ENCODE measurements around the gene RMC1.
"Not testable (repeated sequence)": the region's sequence is repeated elsewhere in the genome, so short reads cannot be mapped to it uniquely, and the experiment has no call there.

The RMC1 gene

GRCh38 chr18:23498877-23499276 is 4.4 kb upstream of the RMC1 start:
- peak in 1 of 2 donors; percentile 80 for DNase-seq

- DNase-seq, result peak in 1 of 2 donors; percentile 22
Observed at GRCh38 chr18:23499291-23499781, 4.0 kb upstream of the RMC1 start.

- no peak for DNase-seq
Observed at GRCh38 chr18:23501626-23502025, 1.7 kb upstream of the RMC1 start.

- DNase-seq, result no peak
Observed at GRCh38 chr18:23502516-23503037, 734 bp upstream of the RMC1 start.

- DNase-seq, result no peak
Observed at GRCh38 chr18:23503963-23504344, 643 bp downstream of the RMC1 start.

GRCh38 chr18:23504720-23505119 is 1.4 kb downstream of the RMC1 start:
- no peak for DNase-seq

GRCh38 chr18:23506393-23506792 is 3.1 kb downstream of the RMC1 start:
- no peak for DNase-seq

- DNase-seq, result not testable (repeated sequence)
Observed at GRCh38 chr18:23510923-23511322, 7.6 kb downstream of the RMC1 start.

GRCh38 chr18:23512216-23512615 is 8.9 kb downstream of the RMC1 start:
- not testable (repeated sequence) for DNase-seq

- DNase-seq, result peak in 1 of 2 donors; percentile 37
Observed at GRCh38 chr18:23512641-23513040, 9.3 kb downstream of the RMC1 start.

- DNase-seq, result peak; percentile 28 to 73
Observed at GRCh38 chr18:23515911-23516546, 12.7 kb downstream of the RMC1 start.

- DNase-seq, result peak in 1 of 2 donors; percentile 24
Observed at GRCh38 chr18:23519734-23520133, 16.4 kb downstream of the RMC1 start.

- DNase-seq, result no peak
Observed at GRCh38 chr18:23521271-23521670, 18.0 kb downstream of the RMC1 start.

- no peak for DNase-seq
Observed at GRCh38 chr18:23521907-23522306, 18.6 kb downstream of the RMC1 start.

- DNase-seq, result peak in 1 of 2 donors; percentile 17
Observed at GRCh38 chr18:23523429-23524212, 20.3 kb downstream of the RMC1 start.

- no peak for DNase-seq
Observed at GRCh38 chr18:23524213-23524707, 20.9 kb downstream of the RMC1 start.

- no peak for DNase-seq
Observed at GRCh38 chr18:23526501-23527063, 23.3 kb downstream of the RMC1 start.

GRCh38 chr18:23528580-23529472 is 25.5 kb downstream of the RMC1 start:
- no peak for DNase-seq

- DNase-seq, result no peak
Observed at GRCh38 chr18:23529604-23530003, 26.3 kb downstream of the RMC1 start.

GRCh38 chr18:23530195-23530594 is 26.9 kb downstream of the RMC1 start:
- DNase-seq, result no peak

- no peak for DNase-seq
Observed at GRCh38 chr18:23531912-23532311, 28.6 kb downstream of the RMC1 start.

- no peak for DNase-seq
Observed at GRCh38 chr18:23532848-23533247, 29.5 kb downstream of the RMC1 start.
